LNCAP (cell line): ENCODE data around the gene B4GALT2.

Experiments
- TF ChIP-seq, protein P1 (sequence below): fragments of 450-650 bp; IDR thresholded peaks from 2 replicates; pipeline ENCODE4 v1.5.1; 2017; ENCODE audit warnings: mild to moderate bottlenecking

B4GALT2 gene

DNA sequence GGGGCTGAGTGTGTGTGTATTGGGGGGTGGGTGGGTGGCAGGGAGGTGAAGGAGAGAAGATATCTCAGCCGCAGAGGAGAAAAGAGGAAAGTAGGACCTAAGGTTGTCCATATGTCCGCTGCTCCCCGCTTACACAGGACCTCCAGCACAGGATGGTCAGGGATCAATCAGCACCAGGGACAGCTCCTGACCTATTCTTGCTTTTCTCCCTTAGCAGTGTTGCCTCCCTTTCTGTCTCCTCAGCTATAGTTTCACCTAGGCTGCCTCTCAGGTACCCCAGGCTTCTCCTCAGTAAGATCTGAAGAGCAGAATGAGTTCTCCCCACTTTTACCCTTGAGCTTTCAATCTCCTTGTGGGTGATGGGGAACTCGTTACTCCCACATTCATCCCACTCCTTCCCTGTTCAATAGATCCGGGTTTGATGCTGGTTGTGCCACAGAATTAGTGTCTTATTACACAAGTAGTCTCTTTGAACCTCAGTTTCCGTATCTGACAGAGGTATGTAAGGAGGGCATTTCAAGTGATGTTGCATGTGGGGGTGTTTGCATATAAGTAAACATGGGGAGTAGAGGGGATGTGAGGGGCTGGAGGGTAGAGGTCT lies 10.6 kb upstream of the B4GALT2 start:
- TF ChIP-seq, protein P1, sequence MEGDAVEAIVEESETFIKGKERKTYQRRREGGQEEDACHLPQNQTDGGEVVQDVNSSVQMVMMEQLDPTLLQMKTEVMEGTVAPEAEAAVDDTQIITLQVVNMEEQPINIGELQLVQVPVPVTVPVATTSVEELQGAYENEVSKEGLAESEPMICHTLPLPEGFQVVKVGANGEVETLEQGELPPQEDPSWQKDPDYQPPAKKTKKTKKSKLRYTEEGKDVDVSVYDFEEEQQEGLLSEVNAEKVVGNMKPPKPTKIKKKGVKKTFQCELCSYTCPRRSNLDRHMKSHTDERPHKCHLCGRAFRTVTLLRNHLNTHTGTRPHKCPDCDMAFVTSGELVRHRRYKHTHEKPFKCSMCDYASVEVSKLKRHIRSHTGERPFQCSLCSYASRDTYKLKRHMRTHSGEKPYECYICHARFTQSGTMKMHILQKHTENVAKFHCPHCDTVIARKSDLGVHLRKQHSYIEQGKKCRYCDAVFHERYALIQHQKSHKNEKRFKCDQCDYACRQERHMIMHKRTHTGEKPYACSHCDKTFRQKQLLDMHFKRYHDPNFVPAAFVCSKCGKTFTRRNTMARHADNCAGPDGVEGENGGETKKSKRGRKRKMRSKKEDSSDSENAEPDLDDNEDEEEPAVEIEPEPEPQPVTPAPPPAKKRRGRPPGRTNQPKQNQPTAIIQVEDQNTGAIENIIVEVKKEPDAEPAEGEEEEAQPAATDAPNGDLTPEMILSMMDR = no peak

DNA sequence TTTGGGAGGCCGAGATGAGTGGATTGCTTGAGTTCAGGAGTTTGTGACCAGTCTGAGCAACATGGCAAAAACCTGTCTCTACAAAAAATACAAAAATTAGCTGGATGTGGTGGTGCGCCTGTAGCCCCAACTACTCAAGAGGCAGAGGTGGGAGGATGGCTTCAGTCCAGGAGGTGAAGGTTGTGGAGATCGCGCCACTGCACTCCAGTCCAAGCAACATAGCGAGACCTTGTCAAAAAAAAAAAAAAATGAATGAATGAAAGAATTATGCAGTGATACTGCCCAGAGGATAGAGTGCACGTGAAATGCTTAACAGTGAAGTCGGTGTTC lies 9.6 kb upstream of the B4GALT2 start:
- TF ChIP-seq, protein P1 = no peak

- TF ChIP-seq, protein P1 = no peak; the same call in 1 of the 2 replicates
These were observed 9.1 kb upstream of the B4GALT2 start, which contains the start of gene DPH2 for GRCh38 chr1:43969746-43970466. DPH2 (plus strand) TSS chr1:43970010; CDS start chr1:43970176, 166 bp downstream.

DNA sequence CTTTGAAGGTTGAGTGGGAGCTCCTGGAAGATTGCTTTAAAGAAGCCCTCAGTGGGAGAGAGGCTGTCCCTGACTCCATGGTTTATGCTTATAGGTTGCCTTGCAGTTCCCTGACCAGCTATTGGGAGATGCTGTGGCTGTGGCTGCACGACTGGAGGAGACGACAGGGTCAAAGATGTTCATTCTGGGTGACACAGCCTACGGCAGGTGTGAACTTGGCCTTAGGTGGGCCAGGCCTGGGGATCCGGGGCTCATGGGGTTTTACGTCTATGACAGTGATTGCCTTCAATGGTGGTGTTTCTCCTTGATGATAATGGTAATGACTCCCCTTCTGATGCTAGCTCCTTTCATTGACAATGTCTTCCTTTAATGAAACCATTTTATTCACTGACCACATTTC lies 8.5 kb upstream of the B4GALT2 start:
- TF ChIP-seq, protein P1 = no peak

- TF ChIP-seq, protein P1 = no peak
These were observed 8.1 kb upstream of the B4GALT2 start for GRCh38 chr1:43970911-43971310.

- TF ChIP-seq, protein P1 = no peak
These were observed 7.6 kb upstream of the B4GALT2 start for GRCh38 chr1:43971336-43971980.

GRCh38 chr1:43973981-43974442 lies 5.0 kb upstream of the B4GALT2 start:
- TF ChIP-seq, protein P1 = no peak
